NCI-H128 (cell line): ENCODE results near the gene TMEM132E.
"Not testable (repeated sequence)": the region's sequence is repeated elsewhere in the genome, so short reads cannot be mapped to it uniquely, and the experiment has no call there.

Experiments used
- DNase-seq: peaks from one replicate; lab custom pipeline; 2025; ENCODE audit not compliant: unreplicated experiment; lab: John Stamatoyannopoulos, UW

Gene TMEM132E, protein sequence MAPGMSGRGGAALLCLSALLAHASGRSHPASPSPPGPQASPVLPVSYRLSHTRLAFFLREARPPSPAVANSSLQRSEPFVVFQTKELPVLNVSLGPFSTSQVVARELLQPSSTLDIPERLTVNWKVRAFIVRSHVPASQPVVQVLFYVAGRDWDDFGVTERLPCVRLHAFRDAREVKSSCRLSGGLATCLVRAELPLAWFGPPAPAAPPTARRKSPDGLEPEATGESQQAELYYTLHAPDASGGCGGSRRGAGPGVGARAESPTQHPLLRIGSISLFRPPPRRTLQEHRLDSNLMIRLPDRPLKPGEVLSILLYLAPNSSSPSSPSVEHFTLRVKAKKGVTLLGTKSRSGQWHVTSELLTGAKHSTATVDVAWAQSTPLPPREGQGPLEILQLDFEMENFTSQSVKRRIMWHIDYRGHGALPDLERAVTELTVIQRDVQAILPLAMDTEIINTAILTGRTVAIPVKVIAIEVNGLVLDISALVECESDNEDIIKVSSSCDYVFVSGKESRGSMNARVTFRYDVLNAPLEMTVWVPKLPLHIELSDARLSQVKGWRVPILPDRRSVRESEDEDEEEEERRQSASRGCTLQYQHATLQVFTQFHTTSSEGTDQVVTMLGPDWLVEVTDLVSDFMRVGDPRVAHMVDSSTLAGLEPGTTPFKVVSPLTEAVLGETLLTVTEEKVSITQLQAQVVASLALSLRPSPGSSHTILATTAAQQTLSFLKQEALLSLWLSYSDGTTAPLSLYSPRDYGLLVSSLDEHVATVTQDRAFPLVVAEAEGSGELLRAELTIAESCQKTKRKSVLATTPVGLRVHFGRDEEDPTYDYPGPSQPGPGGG (N-terminal part only)

DNA sequence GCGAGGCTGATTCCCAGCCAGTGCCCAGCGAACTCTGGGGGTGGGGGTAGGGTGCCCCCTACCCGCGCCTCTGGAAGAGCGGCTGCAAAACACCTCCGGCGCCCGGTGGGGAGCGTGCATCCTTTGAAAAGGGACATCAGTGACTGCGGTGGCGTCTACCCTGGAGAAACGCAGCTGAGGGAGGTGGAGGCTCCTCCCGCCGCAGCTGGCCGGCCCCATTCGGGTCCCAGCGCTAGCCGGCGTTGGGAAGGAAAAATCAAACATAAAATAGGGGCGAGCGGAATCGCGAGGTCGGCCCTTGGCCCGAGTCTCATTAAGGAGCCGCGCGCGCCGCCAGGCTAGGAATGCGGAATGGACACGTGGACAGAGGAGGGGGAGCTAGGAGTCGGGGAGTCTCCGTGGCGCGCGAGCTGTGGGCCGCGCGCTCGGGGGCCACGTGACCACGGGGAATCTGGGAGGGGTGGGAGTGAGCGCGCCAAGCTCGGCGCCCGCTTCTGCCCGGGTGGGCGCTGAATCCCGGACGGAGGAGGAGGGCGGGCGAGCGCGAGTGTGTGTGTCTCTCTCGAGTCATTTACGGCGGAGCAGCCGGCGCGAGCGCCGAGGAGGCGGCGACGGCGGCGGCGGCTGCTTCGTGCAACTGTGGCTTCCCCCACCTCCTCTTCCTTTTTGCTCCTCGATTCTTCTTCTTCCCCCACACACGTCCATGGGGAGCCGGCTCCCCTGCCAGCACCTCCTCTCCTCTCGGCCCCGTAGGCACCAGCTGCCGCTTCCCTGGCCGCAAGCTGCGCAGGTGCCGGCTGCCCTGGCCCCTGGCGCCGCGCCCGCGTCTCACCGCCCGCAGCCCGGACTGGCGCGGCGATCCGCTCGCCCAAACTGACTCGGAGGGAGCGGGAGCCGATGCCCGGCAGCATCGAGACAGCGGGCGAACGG, at the start of gene TMEM132E:
TSS of gene TMEM132E (plus strand) at position 566 of the 930 bp plus-strand sequence. CDS start 1,495 bp downstream, outside the sequence.
- DNase-seq, result peak; percentile 11

DNA sequence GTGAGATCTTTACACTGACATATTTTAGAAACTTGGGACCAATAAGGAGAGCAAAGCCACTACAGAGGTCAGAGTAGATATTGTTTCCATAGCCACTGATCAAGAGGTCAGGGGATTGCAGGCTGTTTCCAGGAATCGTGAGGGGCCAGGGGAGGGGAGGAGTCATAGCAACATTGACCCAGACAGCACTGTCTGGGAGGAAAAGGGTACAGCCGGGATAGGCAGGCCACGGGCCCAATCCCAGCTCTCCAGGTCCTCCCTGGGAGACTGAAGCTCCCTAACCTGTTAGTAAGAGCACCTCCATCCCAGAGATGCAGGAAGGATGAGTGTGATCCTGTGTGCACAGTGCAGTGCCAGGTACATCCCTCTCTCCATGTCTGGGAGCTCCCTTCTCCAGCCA, 48.5 kb upstream of the TMEM132E start:
- no peak for DNase-seq

DNA sequence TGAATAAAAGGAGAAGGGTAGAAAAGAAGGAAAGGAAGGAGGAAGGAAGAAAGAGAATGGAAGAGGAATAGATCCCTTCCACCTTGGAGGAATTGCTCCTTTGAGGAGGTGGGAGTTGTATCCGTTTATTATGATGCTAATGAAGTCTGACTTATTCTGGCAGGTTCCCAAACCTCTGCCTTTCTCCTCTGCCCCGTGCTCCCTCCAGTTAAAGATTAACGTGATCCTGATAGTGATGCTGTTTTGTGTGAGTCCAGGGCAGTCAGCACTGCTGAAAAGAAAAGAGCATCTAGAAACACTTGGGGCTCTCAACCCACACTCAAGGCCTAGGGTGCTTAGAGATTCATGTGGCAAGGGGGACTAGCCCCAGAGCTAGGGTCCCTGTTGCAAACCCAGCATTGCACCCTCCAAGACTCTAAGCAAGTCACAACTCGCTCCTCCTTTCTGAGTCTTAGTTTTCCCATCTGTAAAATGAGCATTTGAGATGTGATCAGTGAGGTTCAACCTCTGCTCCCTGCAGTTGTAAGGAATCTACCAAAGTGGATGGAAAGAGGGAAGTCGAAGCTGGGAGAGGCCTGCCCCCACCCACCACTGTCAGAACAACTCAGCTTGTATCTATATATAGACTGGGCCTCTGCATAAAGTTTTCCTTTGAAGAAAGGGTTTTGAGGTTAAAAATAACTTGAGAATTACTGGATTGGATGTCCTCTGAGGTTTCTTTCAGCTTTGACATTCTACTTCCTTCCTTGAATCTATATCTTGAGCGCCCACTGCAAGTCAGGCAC, 46.9 kb upstream of the TMEM132E start:
- DNase-seq, result no peak

DNA sequence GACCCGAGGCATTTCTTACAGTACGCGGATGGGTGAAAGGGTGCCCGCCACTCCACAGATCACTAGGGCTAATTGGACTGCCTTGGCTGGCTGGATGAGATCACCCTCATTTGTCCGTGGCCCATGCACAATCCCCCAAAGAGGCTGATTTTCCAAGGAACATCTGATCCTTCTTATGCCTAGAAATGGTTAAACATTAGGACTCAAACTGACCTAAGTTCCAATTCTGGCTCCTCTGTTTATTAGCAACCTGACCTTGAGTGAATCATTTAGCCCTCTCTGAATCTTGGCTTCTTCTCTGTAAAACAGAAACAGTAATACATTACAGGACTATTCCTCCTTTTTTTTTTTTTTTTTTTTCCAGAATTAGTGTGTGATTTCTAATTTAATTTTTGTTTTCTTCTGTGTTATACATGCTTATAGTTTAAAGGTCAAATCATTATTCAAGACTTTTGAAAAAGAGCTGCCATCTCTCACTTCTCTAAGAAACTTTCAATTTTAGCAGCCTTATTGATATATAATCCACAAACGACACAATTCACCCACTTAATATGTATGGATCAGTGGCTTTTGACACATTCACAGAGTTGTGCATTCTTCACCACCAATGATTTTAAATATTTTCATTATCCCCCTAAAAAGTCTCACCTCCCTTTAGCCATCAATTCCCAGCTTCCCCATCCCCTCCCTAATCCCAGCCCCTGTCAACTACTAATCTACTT, 45.4 kb upstream of the TMEM132E start:
- DNase-seq, result no peak

DNA sequence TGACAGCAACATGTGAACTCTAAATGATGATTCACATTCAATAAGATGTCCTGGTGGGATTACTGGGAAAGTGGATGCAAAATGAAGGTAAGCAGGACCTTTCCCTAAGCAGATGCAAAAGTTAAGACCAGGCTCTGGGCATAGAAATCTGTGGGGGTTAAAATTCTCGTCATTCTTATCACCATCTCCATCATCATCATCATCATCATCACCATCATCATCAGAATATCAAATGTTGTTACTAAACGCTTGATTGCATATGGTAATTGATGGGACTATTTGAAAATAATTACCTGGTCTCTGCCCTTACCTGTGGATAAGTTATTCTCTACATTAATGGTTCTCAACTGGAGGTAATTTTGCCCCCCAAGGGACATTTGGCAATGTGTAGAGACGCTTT, 41.9 kb upstream of the TMEM132E start:
- no peak for DNase-seq

DNA sequence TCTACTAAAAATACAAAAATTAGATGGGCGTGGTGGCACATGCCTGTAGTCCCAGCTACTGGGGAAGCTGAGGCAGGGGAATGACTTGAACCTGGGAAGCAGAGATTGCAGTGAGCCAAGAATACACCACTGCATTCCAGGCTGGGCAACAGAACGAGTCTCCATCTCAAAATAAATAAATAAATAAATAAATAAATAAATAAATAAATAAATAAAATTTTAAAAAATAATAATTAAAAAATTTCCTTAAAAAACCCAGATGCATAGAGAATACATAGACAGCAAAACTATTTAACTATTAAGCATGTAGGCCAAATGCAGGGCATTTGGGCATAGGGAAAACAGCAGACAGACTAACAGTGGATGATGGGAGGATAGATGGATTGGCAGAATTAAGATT, 40.8 kb upstream of the TMEM132E start:
- DNase-seq, result not testable (repeated sequence)

DNA sequence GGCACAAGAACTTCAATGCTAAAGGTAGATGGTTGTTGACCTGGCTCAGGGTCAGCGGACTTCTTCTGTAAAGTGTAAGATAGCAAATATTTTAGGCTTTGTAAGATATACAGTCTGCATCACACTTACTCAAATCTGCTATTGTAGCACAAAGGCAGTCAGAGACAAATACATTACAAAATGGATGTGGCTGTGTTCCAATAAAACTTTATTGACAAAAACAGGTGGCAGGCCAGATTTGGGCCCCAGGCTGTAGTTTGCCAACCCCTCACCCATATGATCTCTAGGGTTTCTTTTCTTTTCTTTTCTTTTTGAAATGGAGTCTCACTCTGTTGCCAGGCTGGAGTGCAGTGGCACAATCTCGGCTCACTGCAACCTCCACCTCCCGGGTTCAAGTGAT, 39.5 kb upstream of the TMEM132E start:
- no peak for DNase-seq

DNA sequence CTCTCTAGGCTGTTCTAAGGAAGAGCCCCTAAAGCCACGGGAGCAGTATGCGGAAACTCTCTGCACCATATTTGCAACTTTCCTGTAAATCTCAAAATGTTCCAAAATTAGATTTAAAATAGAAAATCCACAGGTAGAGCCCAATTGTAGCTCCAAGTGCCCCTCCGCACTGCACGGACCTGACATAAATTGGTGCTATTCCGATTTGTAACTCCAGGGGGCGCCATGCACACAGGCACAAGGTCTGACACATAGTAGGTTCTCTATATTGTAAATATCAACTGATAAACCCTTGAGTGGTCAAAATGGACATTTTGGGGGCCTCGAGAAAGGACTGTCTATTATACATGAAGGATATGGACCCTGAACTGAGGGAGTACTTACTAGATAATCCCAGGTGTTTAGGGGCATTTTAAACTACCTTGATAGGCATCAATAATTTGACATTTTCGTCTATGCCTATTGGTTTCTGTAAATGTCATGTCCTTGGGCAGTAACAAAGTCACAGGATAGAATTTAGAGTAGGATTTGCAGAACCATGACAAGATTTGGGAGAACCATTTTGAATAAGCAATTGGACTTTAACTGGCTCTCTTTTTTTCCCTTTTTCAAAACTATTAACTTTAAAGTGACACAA, 36.6 kb upstream of the TMEM132E start:
- no peak for DNase-seq

DNA sequence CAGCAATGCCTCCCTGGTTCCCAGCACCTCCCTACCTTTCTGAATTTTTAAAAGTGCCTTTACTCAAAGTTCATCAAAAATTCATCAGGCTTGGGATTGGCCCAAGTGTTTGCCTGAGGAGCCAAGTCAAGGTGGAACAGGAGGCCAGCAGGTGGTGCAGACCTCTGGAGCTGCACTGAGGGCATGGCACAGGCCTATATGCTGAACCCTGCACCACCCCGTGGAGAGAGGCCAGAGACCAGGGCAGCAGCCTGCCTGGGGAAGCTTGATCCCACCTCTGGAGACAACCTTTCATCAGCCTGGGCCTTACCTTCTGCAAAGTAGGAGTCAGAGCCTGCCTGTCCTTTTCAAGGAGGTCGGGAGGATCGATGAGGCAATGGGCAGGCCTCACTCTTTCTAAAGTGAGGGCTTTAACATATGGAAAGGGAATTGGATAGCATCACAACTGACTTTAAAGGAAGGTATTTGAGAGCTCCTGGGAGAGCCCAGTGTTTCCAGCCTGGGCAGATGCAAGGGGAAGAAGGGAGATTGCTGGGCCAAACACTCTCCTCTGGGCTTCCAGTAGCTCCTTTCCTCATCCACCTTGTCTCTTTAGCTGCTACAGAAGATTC, 31.8 kb upstream of the TMEM132E start:
- DNase-seq, result no peak

DNA sequence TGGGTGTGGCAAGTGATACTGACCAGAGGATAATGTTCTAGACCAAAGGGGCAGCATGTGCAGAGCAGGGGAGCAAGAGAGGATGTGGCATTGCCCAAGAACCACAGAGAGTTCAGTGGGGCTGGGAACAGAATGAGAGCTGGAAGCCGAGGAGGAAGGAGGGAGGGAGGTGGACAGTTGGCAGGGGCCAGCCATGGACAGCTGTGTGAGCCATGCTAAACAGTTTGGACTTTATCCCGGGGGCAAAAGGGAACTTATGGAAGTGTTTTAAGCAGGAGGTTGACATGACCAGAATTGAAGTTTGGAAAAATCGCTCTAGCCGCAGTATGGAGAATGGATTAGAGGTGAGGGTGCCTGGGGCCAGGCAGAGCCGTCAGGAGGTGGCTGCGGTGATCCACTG, 29.4 kb upstream of the TMEM132E start:
- no peak for DNase-seq

DNA sequence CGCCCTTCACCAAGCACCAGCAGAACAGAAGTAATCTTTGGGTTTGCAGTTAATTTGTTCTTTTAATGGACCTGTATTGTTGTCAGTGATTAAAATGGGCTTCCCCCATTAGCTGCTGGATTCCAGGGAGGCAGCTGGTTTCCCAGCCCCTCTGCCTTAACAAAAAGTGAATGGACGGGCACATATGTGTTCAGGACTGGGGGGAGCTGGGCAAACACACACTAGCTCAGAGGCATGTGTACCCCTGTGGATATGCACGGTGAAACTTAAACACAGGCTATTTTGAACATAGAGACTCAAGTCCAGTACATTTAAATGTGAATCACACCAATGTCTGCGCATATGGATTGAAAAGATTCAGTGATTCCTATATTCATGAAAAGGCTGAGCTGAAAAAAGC, 25.5 kb upstream of the TMEM132E start:
- no peak for DNase-seq

DNA sequence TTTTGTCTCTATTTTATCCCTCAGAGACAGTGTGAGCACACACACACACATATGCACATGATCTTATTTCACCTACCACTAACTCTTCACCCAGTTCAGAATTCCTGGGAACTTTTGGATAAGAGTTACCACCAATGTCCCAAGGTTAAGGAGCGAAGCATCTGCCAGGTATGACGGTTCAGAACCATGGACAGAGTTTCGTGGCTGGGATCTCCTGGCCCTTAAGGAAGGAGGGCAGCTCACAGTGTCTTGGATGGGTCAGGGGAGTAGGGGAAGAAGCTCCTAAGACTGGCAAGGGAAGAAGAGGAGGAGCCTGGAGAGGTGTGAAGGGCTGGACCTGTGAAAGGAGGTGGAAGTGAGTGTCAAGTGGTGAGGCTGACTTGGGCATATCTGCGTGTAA, 23.0 kb upstream of the TMEM132E start:
- no peak for DNase-seq

DNA sequence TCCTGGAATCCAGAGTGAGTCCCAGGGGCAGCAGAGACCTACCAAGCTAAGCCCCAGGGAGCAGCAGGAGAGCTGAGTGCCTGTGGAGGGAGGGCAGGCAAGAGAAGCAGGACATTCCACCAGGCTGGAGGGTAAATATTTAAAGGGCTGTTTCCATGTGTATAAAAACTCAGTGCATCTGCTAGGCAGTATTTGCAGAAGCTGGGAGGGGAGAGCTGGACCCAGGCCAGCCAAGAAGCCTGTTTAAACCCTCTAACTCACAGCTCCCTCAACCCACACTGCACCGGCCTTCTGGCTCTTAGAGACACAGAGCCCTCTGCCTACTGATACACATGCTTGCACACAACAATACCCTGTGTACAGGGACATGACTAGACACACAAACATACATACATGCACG, 22.5 kb upstream of the TMEM132E start:
- no peak for DNase-seq

DNA sequence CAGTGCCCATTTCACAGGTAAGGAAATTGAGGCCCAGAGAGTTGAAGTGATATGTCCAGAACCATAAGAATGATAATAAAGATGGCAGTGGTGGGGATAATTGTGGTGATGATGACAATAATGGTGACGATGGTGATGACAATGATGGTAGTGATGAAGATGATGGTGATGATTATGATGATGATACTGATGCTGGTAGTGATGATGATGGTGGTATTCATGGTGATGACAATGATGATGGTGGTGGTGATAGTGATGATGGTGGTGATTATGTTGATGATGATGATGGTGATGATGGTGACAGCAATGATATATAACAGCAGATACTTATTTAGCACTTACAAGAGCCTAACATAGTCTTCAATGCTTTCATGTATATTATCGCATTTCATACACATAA, 18.1 kb upstream of the TMEM132E start:
- DNase-seq, result no peak

DNA sequence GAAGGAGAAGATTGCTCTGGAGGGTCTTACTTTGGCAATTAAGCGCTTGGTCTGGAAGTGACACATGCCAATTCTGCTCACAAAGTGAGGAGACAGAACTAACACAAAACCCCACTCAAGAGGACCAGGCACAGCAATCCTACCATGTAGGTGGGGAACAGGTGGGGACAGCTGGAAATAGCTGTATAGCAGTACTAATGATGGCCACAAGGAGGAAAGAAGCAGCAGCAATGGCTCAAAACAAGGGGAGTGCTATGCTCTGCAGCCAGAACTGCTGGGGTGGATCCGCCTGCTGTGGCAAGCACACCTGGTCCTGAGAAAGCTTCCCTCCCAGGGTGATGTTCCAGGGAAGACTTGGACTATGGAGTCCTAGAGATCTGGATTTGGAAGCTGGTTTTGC, 17.0 kb upstream of the TMEM132E start:
- DNase-seq, result no peak

DNA sequence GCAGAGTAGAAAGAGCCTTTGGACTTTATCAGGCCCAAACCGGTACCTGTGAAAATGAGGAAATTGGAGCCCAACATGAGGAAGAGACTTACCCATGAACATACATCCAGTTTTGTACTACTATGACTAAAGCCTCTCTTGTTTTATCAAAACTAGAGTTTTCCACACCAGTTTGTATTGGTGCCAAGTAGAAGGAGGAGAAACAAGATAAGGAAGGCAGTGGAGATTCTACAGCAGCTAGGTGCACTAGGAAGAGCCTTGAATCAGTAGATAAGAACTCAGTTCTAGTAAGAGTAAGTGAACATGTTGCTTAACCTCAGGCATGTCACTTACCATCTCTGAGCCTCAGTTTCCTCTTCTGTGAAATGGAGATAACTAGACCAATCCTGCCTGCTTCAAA, 13.7 kb upstream of the TMEM132E start:
- no peak for DNase-seq

DNA sequence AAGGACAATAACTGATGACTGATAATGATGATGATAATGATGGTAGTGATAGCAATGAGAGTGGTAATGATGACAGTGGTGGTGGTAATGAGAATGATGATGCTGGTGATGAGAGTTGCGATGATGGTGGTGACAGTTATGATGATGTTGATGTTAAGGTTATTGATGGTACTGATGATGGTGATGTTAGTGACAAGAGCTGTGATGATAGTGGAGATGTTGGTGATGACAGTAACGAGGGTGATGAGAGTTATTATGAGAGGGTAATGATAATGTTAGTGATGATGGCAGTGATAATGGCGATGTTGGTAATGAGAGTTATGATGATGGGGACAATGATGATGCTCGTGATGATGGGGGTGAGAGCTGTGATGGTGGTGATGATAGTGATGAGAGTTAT, 13.2 kb upstream of the TMEM132E start:
- DNase-seq, result no peak

DNA sequence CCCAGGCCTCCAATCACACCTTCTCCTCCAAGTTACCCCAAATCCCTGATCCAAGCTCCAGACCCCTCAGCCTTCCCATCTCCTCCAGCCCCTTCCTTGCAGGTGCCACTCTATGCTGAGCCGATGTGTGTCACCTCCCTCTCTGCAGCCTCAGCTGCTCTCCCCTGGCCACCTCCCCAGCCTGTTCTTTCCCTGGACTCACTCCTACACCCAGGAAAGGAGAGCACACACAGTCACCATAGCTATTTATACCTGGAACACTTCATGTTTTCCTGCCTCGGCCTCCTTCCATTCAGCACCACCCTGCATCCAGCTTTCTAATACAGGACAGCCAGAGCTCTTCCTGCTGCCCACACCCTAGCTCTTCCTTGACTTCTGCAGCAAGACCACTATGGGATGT, 12.5 kb upstream of the TMEM132E start:
- no peak for DNase-seq
